Measurements from ENCODE around the gene CCNE1. TPM values are rescaled to one million over a fixed set of nuclear protein-coding genes. Genes with fewer than 3 reads are reported as not detected.

CCNE1 gene
- total and polyA plus RNA-seq, 2 donors from 2014 or later, result 1.3 to 1.4 TPM

DNA sequence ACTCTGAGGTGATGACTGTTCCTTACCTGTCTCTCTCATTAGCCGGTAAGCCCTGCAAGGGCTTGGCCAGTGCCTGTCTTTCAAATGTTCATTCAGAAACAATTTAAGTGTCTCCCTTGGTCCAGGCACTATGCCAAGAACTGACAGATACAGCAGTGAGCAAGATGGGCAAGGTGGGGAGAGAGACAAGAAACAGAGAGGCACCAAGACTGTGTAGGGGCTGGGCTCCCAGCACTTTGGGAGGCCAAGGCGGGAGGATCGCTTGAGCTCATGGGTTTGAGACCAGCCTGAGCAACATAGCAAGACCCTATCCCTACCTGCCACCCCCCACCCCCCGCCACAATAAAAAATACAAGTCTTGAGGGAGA, 1.3 kb upstream of the CCNE1 start:
- Histone ChIP-seq H3K27ac (ENCODE audit: low read depth in 2 of 2, low read length in 2 of 2) (no peak overlapping the region), H3K4me3 (ENCODE audit: low read length in 3 of 3) (no peak overlapping the region), H3K9ac (ENCODE audit: low read length in 3 of 3) (no peak overlapping the region), H3K36me3 (ENCODE audit: control insufficient read depth in 2 of 3, insufficient read depth in 3 of 3, low read length in 3 of 3) (no peaks in the 10 kb centered on the region), H3K27me3 (ENCODE audit: control insufficient read depth, insufficient read depth, low read length) (no peaks in the 10 kb centered on the region), H3K4me1 (ENCODE audit: control insufficient read depth in 2 of 3, insufficient read depth in 2 of 3, low read depth in 1 of 3, low read length in 3 of 3) (peaks cover 0 to under 1% (median 0%) of the 10 kb centered on the region in 3 donors), H3K9me3 (ENCODE audit: control insufficient read depth in 2 of 3, insufficient read depth in 1 of 3, low read length in 3 of 3) (no peaks in the 10 kb centered on the region)
- TF ChIP-seq, protein P1, sequence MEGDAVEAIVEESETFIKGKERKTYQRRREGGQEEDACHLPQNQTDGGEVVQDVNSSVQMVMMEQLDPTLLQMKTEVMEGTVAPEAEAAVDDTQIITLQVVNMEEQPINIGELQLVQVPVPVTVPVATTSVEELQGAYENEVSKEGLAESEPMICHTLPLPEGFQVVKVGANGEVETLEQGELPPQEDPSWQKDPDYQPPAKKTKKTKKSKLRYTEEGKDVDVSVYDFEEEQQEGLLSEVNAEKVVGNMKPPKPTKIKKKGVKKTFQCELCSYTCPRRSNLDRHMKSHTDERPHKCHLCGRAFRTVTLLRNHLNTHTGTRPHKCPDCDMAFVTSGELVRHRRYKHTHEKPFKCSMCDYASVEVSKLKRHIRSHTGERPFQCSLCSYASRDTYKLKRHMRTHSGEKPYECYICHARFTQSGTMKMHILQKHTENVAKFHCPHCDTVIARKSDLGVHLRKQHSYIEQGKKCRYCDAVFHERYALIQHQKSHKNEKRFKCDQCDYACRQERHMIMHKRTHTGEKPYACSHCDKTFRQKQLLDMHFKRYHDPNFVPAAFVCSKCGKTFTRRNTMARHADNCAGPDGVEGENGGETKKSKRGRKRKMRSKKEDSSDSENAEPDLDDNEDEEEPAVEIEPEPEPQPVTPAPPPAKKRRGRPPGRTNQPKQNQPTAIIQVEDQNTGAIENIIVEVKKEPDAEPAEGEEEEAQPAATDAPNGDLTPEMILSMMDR (IDR thresholded peaks at IDR 0.05; ENCODE audit: borderline replicate concordance, extremely low read depth, insufficient read depth), result no peak
- FAIRE-seq (no peak), DNase-seq (peak in 1 of 5 donors; percentile 48)
- intact Hi-C loops (cut with DNase I), result no loop called here

DNA sequence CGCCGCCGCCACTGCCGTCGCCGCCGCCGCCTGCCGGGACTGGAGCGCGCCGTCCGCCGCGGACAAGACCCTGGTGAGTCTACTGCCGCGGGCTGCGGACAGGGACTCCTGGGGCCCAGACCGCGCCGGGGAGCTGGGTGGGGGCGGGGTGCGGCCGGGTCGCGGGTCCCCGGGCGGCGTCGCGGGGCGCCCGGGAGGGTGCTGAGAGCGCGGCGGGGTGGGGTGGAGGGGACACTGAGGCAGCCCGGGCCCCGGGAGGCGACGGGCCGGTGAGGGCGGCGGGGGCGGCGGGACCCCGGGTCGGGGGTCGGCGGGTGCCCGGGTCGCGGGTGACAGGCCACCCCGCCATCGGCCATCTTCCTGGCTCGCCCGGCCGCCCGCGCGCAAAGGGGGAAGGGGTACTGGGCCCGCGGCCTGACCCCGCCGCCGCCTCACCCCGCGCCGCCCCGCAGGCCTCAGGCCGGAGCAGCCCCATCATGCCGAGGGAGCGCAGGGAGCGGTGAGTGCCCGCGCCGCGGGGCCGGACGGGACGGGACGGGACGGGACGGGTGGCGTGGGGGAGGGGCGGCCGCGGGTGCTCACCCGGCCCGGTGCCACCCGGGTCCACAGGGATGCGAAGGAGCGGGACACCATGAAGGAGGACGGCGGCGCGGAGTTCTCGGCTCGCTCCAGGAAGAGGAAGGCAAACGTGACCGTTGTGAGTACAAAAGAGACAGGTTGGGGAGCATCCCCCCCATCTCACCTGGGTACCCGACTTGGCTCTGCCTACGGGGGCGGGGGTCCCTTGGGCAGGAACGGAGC, 489 bp downstream of the CCNE1 start:
- H3K27ac ChIP-seq (ENCODE audit: low read depth in 2 of 2, low read length in 2 of 2), result no peak overlapping the region
- no peaks in the 10 kb centered on the region for H3K9me3 ChIP-seq (ENCODE audit: control insufficient read depth in 2 of 3, insufficient read depth in 1 of 3, low read length in 3 of 3)
- H3K36me3 ChIP-seq (ENCODE audit: control insufficient read depth in 2 of 3, insufficient read depth in 3 of 3, low read length in 3 of 3), result no peaks in the 10 kb centered on the region
- intact Hi-C loops (cut with DNase I), result no loop called here
- no peaks in the 10 kb centered on the region for H3K27me3 ChIP-seq (ENCODE audit: control insufficient read depth, insufficient read depth, low read length)
- H3K9ac ChIP-seq (ENCODE audit: low read length in 3 of 3), result no peak overlapping the region
- FAIRE-seq, result no peak
- H3K4me1 ChIP-seq (ENCODE audit: control insufficient read depth in 2 of 3, insufficient read depth in 2 of 3, low read depth in 1 of 3, low read length in 3 of 3), result no peaks in the 10 kb centered on the region
- no peak overlapping the region for H3K4me3 ChIP-seq (ENCODE audit: low read length in 3 of 3)
- peak in 3 of 5 donors; percentile 22 to 84 (median 75) for DNase-seq
- TF ChIP-seq, protein P1 (IDR thresholded peaks at IDR 0.05; ENCODE audit: borderline replicate concordance, extremely low read depth, insufficient read depth), result no peak

DNA sequence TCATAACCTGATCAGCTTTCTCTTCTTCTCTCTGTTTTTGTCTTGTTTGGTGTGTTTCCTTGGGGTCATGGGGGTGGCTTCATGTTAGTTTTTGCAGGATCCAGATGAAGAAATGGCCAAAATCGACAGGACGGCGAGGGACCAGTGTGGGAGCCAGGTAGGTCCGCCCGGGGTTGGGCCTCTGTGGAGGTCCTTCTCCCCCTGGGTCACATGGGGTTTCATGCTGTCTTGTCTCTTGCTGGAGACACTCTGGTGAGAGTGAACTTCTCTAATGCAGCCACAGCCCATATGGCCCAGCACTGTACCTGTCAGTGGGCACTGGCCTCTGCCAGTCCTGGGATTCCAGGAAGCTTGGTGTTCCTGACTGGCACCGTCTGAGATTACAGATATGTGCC, 1.1 kb downstream of the CCNE1 start:
- intact Hi-C loops (cut with DNase I), result no loop called here
- H3K9ac ChIP-seq (ENCODE audit: low read length in 3 of 3), result no peak overlapping the region
- FAIRE-seq (no peak), DNase-seq (peak in 1 of 5 donors; percentile 59)
- H3K4me3 ChIP-seq (ENCODE audit: low read length in 3 of 3), result no peak overlapping the region
- H3K36me3 ChIP-seq (ENCODE audit: control insufficient read depth in 2 of 3, insufficient read depth in 3 of 3, low read length in 3 of 3), result no peaks in the 10 kb centered on the region
- TF ChIP-seq, protein P1 (IDR thresholded peaks at IDR 0.05; ENCODE audit: borderline replicate concordance, extremely low read depth, insufficient read depth), result no peak
- no peak overlapping the region for H3K27ac ChIP-seq (ENCODE audit: low read depth in 2 of 2, low read length in 2 of 2)
- H3K27me3 ChIP-seq (ENCODE audit: control insufficient read depth, insufficient read depth, low read length), result no peaks in the 10 kb centered on the region
- no peaks in the 10 kb centered on the region for H3K4me1 ChIP-seq (ENCODE audit: control insufficient read depth in 2 of 3, insufficient read depth in 2 of 3, low read depth in 1 of 3, low read length in 3 of 3)
- H3K9me3 ChIP-seq (ENCODE audit: control insufficient read depth in 2 of 3, insufficient read depth in 1 of 3, low read length in 3 of 3), result no peaks in the 10 kb centered on the region
